GM23338 (cell line): ENCODE measurements around the gene FAM168B. TPM values are rescaled to one million over a fixed set of nuclear protein-coding genes. Genes with fewer than 3 reads are reported as not detected.

Experiments
- ATAC-seq: fragments of 200-7000 bp; cut with Tn5 transposase; 3 replicates; pipeline ENCODE4 v1.9.1; 2020
- DNase-seq: peaks from one replicate; pipeline ENCODE4 v3.0.0-alpha.2; 2015; ENCODE audit warnings: low spot score
- H2AFZ ChIP-seq: fragments of 200-600 bp; sonication (generic); 2 replicates; pipeline ENCODE4 v1.8.0; 2016; ENCODE audit warnings: antibody characterized with exemption, mild to moderate bottlenecking, moderate library complexity
- H3F3A ChIP-seq: fragments of 200-600 bp; sonication (generic); replicated peaks from 2 replicates; pipeline ENCODE4 v1.8.0; 2017; ENCODE audit warnings: antibody characterized with exemption, mixed run types, low read depth
- H3K27ac ChIP-seq: fragments of 200-600 bp; sonication (generic); 2 replicates; pipeline ENCODE4 v1.6.1; 2016; ENCODE audit warnings: low read depth
- H3K27me3 ChIP-seq: fragments of 200-600 bp; sonication (generic); 2 replicates; pipeline ENCODE4 v1.8.0; 2016; ENCODE audit warnings: mild to moderate bottlenecking, mixed run types, moderate library complexity; ENCODE audit not compliant: insufficient read depth
- H3K36me3 ChIP-seq: fragments of 200-600 bp; sonication (generic); 2 replicates; pipeline ENCODE4 v1.8.0; 2016; ENCODE audit warnings: mild to moderate bottlenecking; ENCODE audit not compliant: insufficient read depth
- H3K4me1 ChIP-seq: fragments of 200-600 bp; sonication (generic); 2 replicates; pipeline ENCODE4 v1.8.0; 2016; ENCODE audit warnings: mild to moderate bottlenecking, moderate library complexity; ENCODE audit not compliant: insufficient read depth
- H3K4me2 ChIP-seq: fragments of 200-600 bp; sonication (generic); 2 replicates; pipeline ENCODE4 v1.7.1; 2017; ENCODE audit warnings: mixed run types
- H3K4me3 ChIP-seq: fragments of 200-600 bp; sonication (generic); 2 replicates; pipeline ENCODE4 v1.6.1; 2016; ENCODE audit warnings: mixed run types
- H3K79me2 ChIP-seq: fragments of 200-600 bp; sonication (generic); replicated peaks from 2 replicates; pipeline ENCODE4 v1.8.0; 2017; ENCODE audit warnings: mild to moderate bottlenecking; ENCODE audit not compliant: insufficient read depth
- H3K9me2 ChIP-seq: fragments of 200-600 bp; sonication (generic); 2 replicates; pipeline ENCODE4 v1.8.0; 2017; ENCODE audit not compliant: insufficient read depth
- H4K20me1 ChIP-seq: fragments of 200-600 bp; sonication (generic); replicated peaks from 2 replicates; pipeline ENCODE4 v1.8.0; 2017; ENCODE audit warnings: mild to moderate bottlenecking; ENCODE audit not compliant: insufficient read depth
- H3K27ac Mint-ChIP-seq: 2 replicates; pipeline ENCODE4 v1.8.0; 2020; ENCODE audit warnings: inconsistent platforms, mild to moderate bottlenecking, moderate library complexity, mixed read lengths
- H3K27me3 Mint-ChIP-seq: 3 replicates; pipeline ENCODE4 v1.8.0; 2022; ENCODE audit warnings: low read depth, mild to moderate bottlenecking, moderate library complexity, mixed read lengths, inconsistent platforms; ENCODE audit not compliant: insufficient read depth, poor library complexity
- H3K36me3 Mint-ChIP-seq: 3 replicates; pipeline ENCODE4 v1.8.0; 2021; ENCODE audit warnings: low read depth, mild to moderate bottlenecking, inconsistent platforms, moderate library complexity, mixed read lengths
- H3K4me1 Mint-ChIP-seq: 3 replicates; pipeline ENCODE4 v1.8.0; 2020; ENCODE audit warnings: mild to moderate bottlenecking, inconsistent platforms, mixed read lengths
- H3K4me3 Mint-ChIP-seq: 3 replicates; pipeline ENCODE4 v1.8.0; 2021; ENCODE audit warnings: moderate library complexity, mild to moderate bottlenecking, inconsistent platforms, mixed read lengths
- H3K9me3 Mint-ChIP-seq: 3 replicates; pipeline ENCODE4 v1.8.0; 2020; ENCODE audit warnings: moderate library complexity, mild to moderate bottlenecking, inconsistent platforms, mixed read lengths
- ETS1 ChIP-seq: IDR thresholded peaks from 2 replicates; pipeline ENCODE4 v1.6.1; 2016; ENCODE audit warnings: antibody characterized with exemption
- EZH2 ChIP-seq: fragments of 200-600 bp; sonication (generic); IDR thresholded peaks from one replicate; pipeline ENCODE4 v1.8.0; 2017; ENCODE audit warnings: antibody characterized with exemption, mild to moderate bottlenecking, low read depth; ENCODE audit not compliant: unreplicated experiment
- JUNB ChIP-seq: IDR thresholded peaks from one replicate; pipeline ENCODE4 v1.6.1; 2016; ENCODE audit warnings: antibody characterized with exemption; ENCODE audit not compliant: unreplicated experiment
- NANOG ChIP-seq: IDR thresholded peaks from 2 replicates; pipeline ENCODE4 v1.6.1; 2016; ENCODE audit warnings: antibody characterized with exemption, borderline replicate concordance
- POLR2AphosphoS5 ChIP-seq: IDR thresholded peaks from 2 replicates; pipeline ENCODE4 v1.6.1; 2016; ENCODE audit warnings: antibody characterized with exemption, low read depth
- ZNF462 ChIP-seq: fragments of 250-450 bp; sonication (Bioruptor Pico); IDR thresholded peaks from 2 replicates; pipeline ENCODE4 v1.5.0; 2020; ENCODE audit warnings: mild to moderate bottlenecking, moderate library complexity
- polyA plus RNA-seq: library from polyadenylated mRNA; unstranded; fragments of >200 nt; fragmentation: Nextera tagmentation; extraction: Ambion mirVana; gene quantifications from 2 replicates; pipeline ENCODE4 v1.2.1, GENCODE V29; 2016
- total RNA-seq: library from RNA; depleted of rRNA; stranded (reverse); fragments of >200 nt; shearing (Covaris generic); gene quantifications from 2 replicates; pipeline ENCODE4 v1.2.3, GENCODE V29; 2014

FAM168B gene
- total and polyA plus RNA-seq, 2 experiments from 2014 or later, result 18.8 to 76.8 TPM

GRCh38 chr2:131105156-131105949 lies 12.1 kb upstream of the FAM168B start, which contains the start of gene PLEKHB2 (continued):
- TF ChIP-seq ZNF462 (CRISPR knock-in tag) (no peak), NANOG (no peak), POLR2AphosphoS5 (peak; percentile 98), ETS1 (no peak), EZH2 (no peak), JUNB (no peak)

- peak overlapping the region; percentile 75 for H3K27ac ChIP-seq
- peak overlapping the region; percentile 89 for H3K4me3 Mint-ChIP-seq
- H3K27ac Mint-ChIP-seq, result peak overlapping the region; percentile 96
These were observed 11.4 kb upstream of the FAM168B start for GRCh38 chr2:131104487-131105155.

More at GRCh38 chr2:131104487-131105155, 11.4 kb upstream of the FAM168B start:
- peak overlapping the region; percentile 84 for H2AFZ ChIP-seq
- H3K36me3 ChIP-seq, result no peaks in the 10 kb centered on the region
- Mint-ChIP-seq H3K9me3 (no peaks in the 10 kb centered on the region), H3K36me3 (peaks cover 3% of the 10 kb centered on the region; the same call in 1 of the 3 replicates), H3K27me3 (peaks cover 16% of the 10 kb centered on the region), H3K4me1 (peaks cover 23% of the 10 kb centered on the region)
- peak; percentile 75 for ATAC-seq
- H3K4me3 ChIP-seq, result peak overlapping the region; percentile 100
- H3K4me1 ChIP-seq, result peaks cover 15% of the 10 kb centered on the region; the same call in 1 of the 2 replicates
- no peaks in the 10 kb centered on the region for H3F3A ChIP-seq
- no peaks in the 10 kb centered on the region for H3K27me3 ChIP-seq
- no peaks in the 10 kb centered on the region for H3K9me2 ChIP-seq
- DNase-seq, result peak; percentile 81
- peaks cover 40% of the 10 kb centered on the region for H4K20me1 ChIP-seq
- H3K79me2 ChIP-seq, result peaks cover 44% of the 10 kb centered on the region
- no peak for TF ChIP-seq EZH2
- peak overlapping the region; percentile 100 for H3K4me2 ChIP-seq
